Kidney (tissue), 14 donors: ENCODE data around the gene MRNIP. TPM values are rescaled to one million over a fixed set of nuclear protein-coding genes. Genes with fewer than 3 reads are reported as not detected.
A peak's percentile ranks its signal among the peaks of the same experiment; 100 is the strongest.

Experiments
- DNase-seq, 5 donors: peaks; one replicate each; pipeline ENCODE4 v3.0.0-alpha.2; 2013 to 2020
- FAIRE-seq: peaks from 2 replicates; lab custom pipeline; 2012; peaks lifted over from hg19 to GRCh38; lab: Jason Lieb, UNC
- H3K27ac ChIP-seq, 2 donors: one replicate each; pipeline ENCODE4 v1.7.0; 2013; ENCODE audit warnings: low read depth in 2 of 2, low read length in 2 of 2, inconsistent platforms in 1 of 2
- H3K27me3 ChIP-seq: one replicate; pipeline ENCODE4 v1.7.1; 2013; ENCODE audit warnings: low read length, inconsistent platforms; ENCODE audit not compliant: control insufficient read depth, insufficient read depth
- H3K36me3 ChIP-seq, 3 donors: one replicate each; pipeline versions ENCODE4 v1.7.0 to v1.7.1; 2013; ENCODE audit warnings: low read length in 3 of 3, control low read depth in 1 of 3, inconsistent platforms in 1 of 3; ENCODE audit not compliant: insufficient read depth in 3 of 3, control insufficient read depth in 2 of 3
- H3K4me1 ChIP-seq, 3 donors: one replicate each; pipeline versions ENCODE4 v1.7.0 to v1.7.1; 2013; ENCODE audit warnings: low read length in 3 of 3, inconsistent platforms in 1 of 3, low read depth in 1 of 3; ENCODE audit not compliant: control insufficient read depth in 2 of 3, insufficient read depth in 2 of 3
- H3K4me3 ChIP-seq, 3 donors: one replicate each; pipeline versions ENCODE4 v1.7.0 to v1.8.1; 2013; ENCODE audit warnings: low read length in 3 of 3, control low read depth in 1 of 3, inconsistent platforms in 1 of 3
- H3K9ac ChIP-seq, 3 donors: one replicate each; pipeline versions ENCODE4 v1.7.0 to v1.7.1; 2013; ENCODE audit warnings: low read length in 3 of 3, control low read depth in 1 of 3, inconsistent platforms in 1 of 3
- H3K9me3 ChIP-seq, 3 donors: one replicate each; pipeline versions ENCODE4 v1.7.0 to v1.7.1; 2013; ENCODE audit warnings: low read length in 3 of 3, control low read depth in 1 of 3, inconsistent platforms in 1 of 3; ENCODE audit not compliant: control insufficient read depth in 2 of 3, insufficient read depth in 1 of 3
- intact Hi-C: fragments of 100-400 bp; cut with DNase I; formaldehyde crosslinking; loops from one replicate; pipeline ENCODE4 v1.11.1; 2022
- polyA plus RNA-seq: library from polyadenylated mRNA; stranded (reverse); fragments of 350-450 nt; fragmentation: Illumina TruSeq; extraction: RNeasy Lipid Tissue Mini Kit (QIAGEN cat#74804); gene quantifications from one replicate; pipeline ENCODE4 v1.2.3, GENCODE V29; 2014; ENCODE audit warnings: low read depth, low replicate concordance; ENCODE audit not compliant: insufficient read depth
- total RNA-seq: library from RNA; stranded (reverse); fragmentation: NEBNext Ultra II Directional; extraction: Animal tissue kit (Norgen Biotek cat#: 25700); gene quantifications from one replicate; pipeline ENCODE4 v1.2.1, GENCODE V29; 2021
- TF ChIP-seq, protein P1 (sequence below): IDR thresholded peaks from 3 replicates; pipeline ENCODE4 v1.5.1; 2012; ENCODE audit warnings: mild to moderate bottlenecking, moderate library complexity, borderline replicate concordance; ENCODE audit not compliant: insufficient read depth; ENCODE audit errors: extremely low read depth
- donor health status: control.
- donor health status: control.
- donor health status: control.
- donor health status: control.
- donor health status: control.
- donor health status: DM: yes; HTN: yes; CAD: no.
- donor health status: Normal renal cell carcinoma (clear cell type).

The MRNIP gene
- total and polyA plus RNA-seq, 2 donors from 2014 or later = 25.3 to 36.6 TPM

GRCh38 chr5:179829732-179830435 is 28.7 kb downstream of the MRNIP start:
- no peak overlapping the region for H3K4me3 ChIP-seq
- FAIRE-seq = no peak
- no peak overlapping the region for H3K9ac ChIP-seq
- no peak overlapping the region for H3K27ac ChIP-seq
- peaks cover 0 to 25% (median 15%) of the 10 kb centered on the region in 3 donors for H3K4me1 ChIP-seq
- H3K36me3 ChIP-seq = peaks cover 8 to 72% (median 49%) of the 10 kb centered on the region in 3 donors
- peak in 2 of 5 donors; percentile 4 to 42 for DNase-seq
- H3K27me3 ChIP-seq = no peaks in the 10 kb centered on the region
- TF ChIP-seq, protein P1, sequence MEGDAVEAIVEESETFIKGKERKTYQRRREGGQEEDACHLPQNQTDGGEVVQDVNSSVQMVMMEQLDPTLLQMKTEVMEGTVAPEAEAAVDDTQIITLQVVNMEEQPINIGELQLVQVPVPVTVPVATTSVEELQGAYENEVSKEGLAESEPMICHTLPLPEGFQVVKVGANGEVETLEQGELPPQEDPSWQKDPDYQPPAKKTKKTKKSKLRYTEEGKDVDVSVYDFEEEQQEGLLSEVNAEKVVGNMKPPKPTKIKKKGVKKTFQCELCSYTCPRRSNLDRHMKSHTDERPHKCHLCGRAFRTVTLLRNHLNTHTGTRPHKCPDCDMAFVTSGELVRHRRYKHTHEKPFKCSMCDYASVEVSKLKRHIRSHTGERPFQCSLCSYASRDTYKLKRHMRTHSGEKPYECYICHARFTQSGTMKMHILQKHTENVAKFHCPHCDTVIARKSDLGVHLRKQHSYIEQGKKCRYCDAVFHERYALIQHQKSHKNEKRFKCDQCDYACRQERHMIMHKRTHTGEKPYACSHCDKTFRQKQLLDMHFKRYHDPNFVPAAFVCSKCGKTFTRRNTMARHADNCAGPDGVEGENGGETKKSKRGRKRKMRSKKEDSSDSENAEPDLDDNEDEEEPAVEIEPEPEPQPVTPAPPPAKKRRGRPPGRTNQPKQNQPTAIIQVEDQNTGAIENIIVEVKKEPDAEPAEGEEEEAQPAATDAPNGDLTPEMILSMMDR = no peak
- intact Hi-C loops = no loop called here
- H3K9me3 ChIP-seq = no peaks in the 10 kb centered on the region

DNA sequence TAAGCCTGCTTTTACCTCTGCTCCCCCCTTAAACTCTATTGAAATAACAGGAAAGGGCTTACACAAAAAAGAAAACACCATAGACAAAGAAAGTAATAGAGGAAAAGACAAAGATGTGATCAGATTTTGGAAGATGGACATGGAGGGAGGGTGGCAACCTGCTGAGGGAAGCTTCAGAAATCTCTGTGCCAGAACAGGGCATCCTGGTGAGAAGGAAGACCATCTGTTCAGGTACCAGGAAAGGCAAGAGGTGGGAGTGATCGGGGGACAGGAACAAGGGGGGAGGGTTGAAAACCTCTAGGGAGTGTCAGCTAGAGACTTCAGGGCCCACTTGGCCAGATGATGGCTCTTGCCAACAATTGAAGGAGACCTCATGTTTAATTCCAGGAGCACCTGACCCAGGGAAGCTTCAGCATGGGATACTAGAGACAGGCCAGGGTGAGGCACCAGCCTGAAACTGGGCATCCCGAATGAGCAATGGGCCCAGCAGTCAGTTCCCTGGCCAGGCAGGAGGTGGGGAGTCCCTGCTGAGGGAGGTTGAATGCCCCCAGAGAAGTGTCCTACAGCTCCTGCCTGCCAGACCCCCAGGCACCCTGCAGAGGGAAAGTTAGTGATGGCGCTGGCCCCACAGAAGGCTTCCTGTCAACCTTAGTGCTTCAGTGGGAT is 29.7 kb downstream of the MRNIP start:
- Histone ChIP-seq H3K36me3 (peaks cover 11 to 82% (median 53%) of the 10 kb centered on the region in 3 donors), H3K4me1 (peaks cover 0 to 30% (median 22%) of the 10 kb centered on the region in 3 donors)
- TF ChIP-seq, protein P1 = no peak

GRCh38 chr5:179827680-179828079 is 30.9 kb downstream of the MRNIP start:
- peaks cover 9 to 75% (median 47%) of the 10 kb centered on the region in 3 donors for H3K36me3 ChIP-seq
- H3K9ac ChIP-seq = no peak overlapping the region
- peak in 1 of 5 donors; percentile 64 for DNase-seq
- TF ChIP-seq, protein P1 = no peak
- no peaks in the 10 kb centered on the region for H3K9me3 ChIP-seq
- no peak overlapping the region for H3K4me3 ChIP-seq
- no peak for FAIRE-seq
- H3K4me1 ChIP-seq = peaks cover 0 to 40% (median 27%) of the 10 kb centered on the region in 3 donors
- peak overlapping the region in 1 of 2 donors; percentile 32 for H3K27ac ChIP-seq
- intact Hi-C loops = no loop called here
- no peaks in the 10 kb centered on the region for H3K27me3 ChIP-seq

More for the DNA sequence above, 29.7 kb downstream of the MRNIP start:
- Histone ChIP-seq H3K4me3 (no peak overlapping the region), H3K27me3 (no peaks in the 10 kb centered on the region), H3K27ac (no peak overlapping the region), H3K9me3 (no peaks in the 10 kb centered on the region), H3K9ac (no peak overlapping the region)
- DNase-seq = peak in 1 of 5 donors; percentile 24
- FAIRE-seq = no peak
- intact Hi-C loops = no loop called here
